Endothelial cell of umbilical vein (primary cell): Measurements from ENCODE around the gene ADAT3. TPM values are rescaled to one million over a fixed set of nuclear protein-coding genes. Genes with fewer than 3 reads are reported as not detected.

Source experiments
- BruUV-seq: library from RNA; stranded (reverse); fragments of 400-500 nt; replicated peaks from 2 replicates; lab custom pipeline; 2021; lab: Mats Ljungman, UMichigan
- CTCF ChIA-PET: fragments of 300-600, 350-600 bp; sonication (Branson Sonifier 250); formaldehyde crosslinking; loops from one replicate; lab custom pipeline; 2021; ENCODE audit warnings: antibody characterized with exemption, inconsistent platforms; lab: Charles Lee
- POLR2A ChIA-PET: fragments of 300-600, 350-600 bp; sonication (Branson Sonifier 250); formaldehyde crosslinking; loops from one replicate; lab custom pipeline; 2021; ENCODE audit warnings: antibody characterized with exemption, inconsistent platforms; lab: Charles Lee
- DNase-seq: peaks from one replicate; pipeline ENCODE4 v3.0.0-alpha.2; 2011; ENCODE audit warnings: low read depth, low spot score
- FAIRE-seq: peaks from 2 replicates; lab custom pipeline; 2011; peaks lifted over from hg19 to GRCh38; lab: Jason Lieb, UNC
- H2AFZ ChIP-seq: 2 replicates; pipeline ENCODE4 v1.6.0; 2012; ENCODE audit warnings: low read depth, low read length, control low read depth, inconsistent platforms
- H3K27ac ChIP-seq: 2 replicates; pipeline ENCODE4 v1.5.1; 2011; ENCODE audit warnings: low read depth, mild to moderate bottlenecking, control low read depth, low read length, moderate library complexity; ENCODE audit not compliant: insufficient read depth
- H3K27me3 ChIP-seq, 2 experiments: 2 replicates each; pipeline versions ENCODE4 v1.6.0 to v1.6.1; 2011; ENCODE audit warnings: low read length in 2 of 2, mixed read lengths in 1 of 2; ENCODE audit not compliant: control insufficient read depth in 2 of 2, insufficient read depth in 2 of 2
- H3K36me3 ChIP-seq, 2 experiments: 2 replicates in 1 of 2; 3 replicates in 1 of 2; pipeline ENCODE4 v1.5.1; 2011; ENCODE audit warnings: low read length in 2 of 2, mild to moderate bottlenecking in 1 of 2, moderate library complexity in 1 of 2; ENCODE audit not compliant: control insufficient read depth in 2 of 2, insufficient read depth in 2 of 2; ENCODE audit errors: extremely low read depth in 1 of 2
- H3K4me1 ChIP-seq: 3 replicates; pipeline ENCODE4 v1.5.1; 2011; ENCODE audit warnings: mild to moderate bottlenecking, low read length; ENCODE audit not compliant: control insufficient read depth, insufficient read depth; ENCODE audit errors: extremely low read depth
- H3K4me2 ChIP-seq: 2 replicates; pipeline ENCODE4 v1.6.1; 2011; ENCODE audit warnings: low read length, control low read depth, mixed read lengths; ENCODE audit not compliant: insufficient read depth
- H3K4me3 ChIP-seq, 3 experiments: fragments of 200-600 bp in 1 of 3; sonication (generic), shearing (Covaris generic) in 1 of 3; replicated peaks in 1 of 3; 2 replicates each; pipeline ENCODE4 v1.5.1; 2011 to 2016; ENCODE audit warnings: control low read depth in 3 of 3, low read length in 3 of 3, mild to moderate bottlenecking in 2 of 3, inconsistent platforms in 1 of 3, low read depth in 1 of 3, moderate library complexity in 1 of 3; ENCODE audit not compliant: insufficient read depth in 1 of 3
- H3K79me2 ChIP-seq: 2 replicates; pipeline ENCODE4 v1.6.0; 2012; ENCODE audit warnings: low read length, inconsistent platforms; ENCODE audit not compliant: control insufficient read depth, insufficient read depth
- H3K9ac ChIP-seq: replicated peaks from 2 replicates; pipeline ENCODE3; 2011; ENCODE audit warnings: low read length, control low read depth; ENCODE audit not compliant: insufficient read depth; ENCODE audit errors: extremely low read depth
- H3K9me1 ChIP-seq: replicated peaks from 3 replicates; pipeline ENCODE4 v1.6.0; 2011; ENCODE audit warnings: mild to moderate bottlenecking, low read length; ENCODE audit not compliant: control insufficient read depth, insufficient read depth; ENCODE audit errors: extremely low read depth
- H3K9me3 ChIP-seq: replicated peaks from 2 replicates; pipeline ENCODE4 v1.5.1; 2012; ENCODE audit warnings: low read length, inconsistent platforms; ENCODE audit not compliant: control insufficient read depth, insufficient read depth
- H4K20me1 ChIP-seq: replicated peaks from 2 replicates; pipeline ENCODE3; 2011; ENCODE audit warnings: mild to moderate bottlenecking, low read length; ENCODE audit not compliant: control insufficient read depth, insufficient read depth; ENCODE audit errors: extremely low read depth
- FOS ChIP-seq: IDR thresholded peaks from 2 replicates; pipeline ENCODE4 v1.6.1; 2011; ENCODE audit warnings: mild to moderate bottlenecking, low read length, moderate library complexity, borderline replicate concordance; ENCODE audit not compliant: insufficient read depth
- GATA2 ChIP-seq: IDR thresholded peaks from 2 replicates; pipeline ENCODE4 v1.7.0; 2011; ENCODE audit warnings: low read depth, mild to moderate bottlenecking, moderate library complexity, mixed read lengths, low read length; ENCODE audit not compliant: insufficient read length, insufficient read depth
- JUN ChIP-seq: IDR thresholded peaks from 2 replicates; pipeline ENCODE4 v1.6.1; 2011; ENCODE audit warnings: borderline replicate concordance, low read depth; ENCODE audit not compliant: insufficient read length, insufficient read depth
- MAX ChIP-seq: IDR thresholded peaks from 2 replicates; pipeline ENCODE4 v1.6.1; 2011; ENCODE audit not compliant: insufficient read depth, insufficient read length
- MYC ChIP-seq: IDR thresholded peaks from one replicate; pipeline ENCODE4 v1.6.1; 2011; ENCODE audit warnings: mild to moderate bottlenecking, low read depth, low read length
- POLR2A ChIP-seq: IDR thresholded peaks from 2 replicates; pipeline ENCODE4 v1.6.1; 2012; ENCODE audit warnings: low read depth, mild to moderate bottlenecking, control low read depth, low read length
- dilution Hi-C: fragments of 300-500 bp; cut with MboI; formaldehyde crosslinking; loops from one replicate; pipeline ENCODE4 v1.15.0; 2019; ENCODE audit warnings: low sequenced_read_pairs; ENCODE audit not compliant: extremely low pct_ligation_motif_present
- intact Hi-C: fragments of 100-400 bp; cut with micrococcal nuclease; formaldehyde crosslinking; loops from one replicate; pipeline ENCODE4 v1.10.0; 2022
- polyA plus RNA-seq, 4 experiments: library from polyadenylated mRNA; depleted of rRNA in 3 of 4; stranded (reverse) in 3 of 4; unstranded in 1 of 4; fragments of >200 nt; gene quantifications; 2 replicates each; pipeline versions ENCODE4 v1.2.1 to v1.2.3, GENCODE V29; 2011 to 2012; ENCODE audit warnings: missing spikeins in 1 of 4
- total RNA-seq: library from RNA; stranded (reverse); gene quantifications from 2 replicates; pipeline ENCODE4 v1.2.3, GENCODE V29; 2021

Gene ADAT3
- total and polyA plus RNA-seq, 2 donors (not counting 3 experiments of a cell fraction or from before 2014, with no cell fraction given) = 5.7 to 11.7 TPM

DNA sequence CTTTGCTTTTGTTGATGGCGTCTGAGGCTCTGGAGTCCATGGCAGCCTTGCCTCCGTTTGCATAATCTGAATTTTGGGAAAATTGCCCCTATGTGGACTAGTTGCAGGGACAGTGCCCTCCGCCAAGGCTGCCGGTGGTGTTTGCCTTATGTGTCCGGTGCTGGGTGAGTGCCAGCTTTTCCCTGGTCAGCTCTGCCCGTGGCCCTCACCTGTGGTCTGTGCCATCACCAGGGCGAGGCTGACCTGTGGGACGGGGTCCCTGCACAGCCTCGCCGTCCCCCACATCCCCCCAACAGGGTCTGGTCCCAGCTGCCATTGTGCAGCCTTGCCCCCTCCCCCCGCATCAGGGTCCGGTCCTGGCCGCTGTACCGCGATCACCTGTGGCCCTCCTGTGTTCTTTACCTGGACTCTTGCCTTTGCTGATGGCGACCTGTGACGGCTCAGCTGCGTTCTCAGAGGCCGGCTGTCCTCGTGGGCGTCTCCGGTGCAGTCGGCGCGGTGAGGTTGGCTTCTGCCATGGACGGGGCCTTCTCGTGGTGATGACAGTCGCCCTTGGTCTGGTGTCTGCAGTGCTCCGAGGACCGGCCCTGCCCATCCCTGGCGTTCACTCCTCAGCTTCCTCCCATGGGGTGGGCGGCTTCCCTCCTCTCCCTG lies 48.4 kb downstream of the ADAT3 start:
- Histone ChIP-seq H2AFZ (no peak overlapping the region), H3K27ac (no peak overlapping the region), H3K9ac (no peak overlapping the region), H3K36me3 (peaks cover 0 to 12% of the 10 kb centered on the region in 2 experiments), H3K9me1 (no peaks in the 10 kb centered on the region), H3K4me3 (no peak overlapping the region), H3K27me3 (no peaks in the 10 kb centered on the region), H3K4me1 (no peaks in the 10 kb centered on the region), H3K4me2 (no peak overlapping the region), H4K20me1 (no peaks in the 10 kb centered on the region), H3K79me2 (peaks cover 72% of the 10 kb centered on the region), H3K9me3 (no peaks in the 10 kb centered on the region)
- FAIRE-seq (no peak), DNase-seq (no peak)
- CTCF ChIA-PET = no interaction called here
- BruUV-seq = no TSS peak
- no peak for TF ChIP-seq MAX
- TF ChIP-seq MYC = no peak
- TF ChIP-seq JUN = no peak
- no peak for TF ChIP-seq GATA2
- TF ChIP-seq FOS = no peak
- no peak for TF ChIP-seq POLR2A
- POLR2A ChIA-PET = interaction anchor here (0.6 kb wide), 1 partner anchor 344 kb away, joined by 5 read pairs; no protein-coding TSS in a partner anchor
- intact Hi-C loops = no loop called here
- dilution Hi-C loops = no loop called here

DNA sequence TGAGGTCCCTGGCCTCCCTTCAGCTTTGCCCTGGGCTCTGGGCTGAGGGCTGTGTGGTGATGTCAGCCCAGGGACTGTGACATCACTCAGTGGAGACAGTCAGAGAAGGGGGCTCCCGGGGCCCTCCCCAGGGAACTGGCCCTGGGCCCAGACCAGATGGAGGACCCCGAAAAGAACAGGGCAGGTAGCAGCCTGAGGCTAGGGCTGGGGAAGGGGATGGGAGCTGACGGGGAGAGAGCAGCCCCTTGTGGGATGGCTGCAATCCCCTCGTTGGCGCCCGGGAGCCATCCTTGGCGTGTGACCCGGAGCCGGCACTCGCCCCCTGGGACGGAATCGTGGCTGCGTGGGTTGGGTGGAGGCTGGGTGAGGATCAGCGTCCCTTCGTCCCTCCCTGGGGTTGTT lies 49.3 kb downstream of the ADAT3 start:
- peaks cover 67% of the 10 kb centered on the region for H3K79me2 ChIP-seq
- CTCF ChIA-PET = no interaction called here
- intact Hi-C loops = no loop called here
- FAIRE-seq = no peak
- H3K9me1 ChIP-seq = no peaks in the 10 kb centered on the region
- no peak overlapping the region for H3K4me2 ChIP-seq
- no peaks in the 10 kb centered on the region for H3K4me1 ChIP-seq
- no peaks in the 10 kb centered on the region for H4K20me1 ChIP-seq
- DNase-seq = no peak
- H2AFZ ChIP-seq = no peak overlapping the region
- no peak overlapping the region for H3K27ac ChIP-seq
- no peaks in the 10 kb centered on the region for H3K27me3 ChIP-seq
- POLR2A ChIA-PET = interaction anchor here (0.6 kb wide), 1 partner anchor 343 kb away, joined by 5 read pairs; no protein-coding TSS in a partner anchor
- peaks cover 0 to 9% of the 10 kb centered on the region in 2 experiments for H3K36me3 ChIP-seq
- no TSS peak for BruUV-seq
- H3K9ac ChIP-seq = no peak overlapping the region
- dilution Hi-C loops = no loop called here
- no peak overlapping the region for H3K4me3 ChIP-seq
- TF ChIP-seq MAX = no peak
- no peaks in the 10 kb centered on the region for H3K9me3 ChIP-seq
